Nephron (organoid): ENCODE data around the gene CDC42BPB.
A peak's percentile ranks its signal among the peaks of the same experiment; 100 is the strongest.

Source experiments
- H3K27ac Mint-ChIP-seq, 3 experiments: 2 replicates each; pipeline ENCODE4 v1.8.0; 2020; ENCODE audit warnings: mixed read lengths in 3 of 3, mild to moderate bottlenecking in 2 of 3, moderate library complexity in 1 of 3
- H3K27me3 Mint-ChIP-seq: 2 replicates; pipeline ENCODE4 v1.8.0; 2021; ENCODE audit warnings: low read depth, mild to moderate bottlenecking, moderate library complexity, mixed read lengths
- H3K36me3 Mint-ChIP-seq: 2 replicates; pipeline ENCODE4 v1.8.0; 2020; ENCODE audit warnings: low read depth, mixed read lengths
- H3K4me1 Mint-ChIP-seq: 2 replicates; pipeline ENCODE4 v1.8.0; 2020; ENCODE audit warnings: mixed read lengths
- H3K4me3 Mint-ChIP-seq, 3 experiments: 2 replicates each; pipeline ENCODE4 v1.8.0; 2020; ENCODE audit warnings: mild to moderate bottlenecking in 3 of 3, mixed read lengths in 3 of 3, moderate library complexity in 2 of 3
- H3K9me3 Mint-ChIP-seq: 2 replicates; pipeline ENCODE4 v1.8.0; 2020; ENCODE audit warnings: mixed read lengths
- TF ChIP-seq, protein P1 (sequence below), 3 experiments: fragments of 200-600 bp; sonication (generic); IDR thresholded peaks; one replicate each; pipeline ENCODE4 v1.5.0; 2021; ENCODE audit warnings: antibody characterized with exemption in 3 of 3; ENCODE audit not compliant: unreplicated experiment in 3 of 3

Gene CDC42BPB

DNA sequence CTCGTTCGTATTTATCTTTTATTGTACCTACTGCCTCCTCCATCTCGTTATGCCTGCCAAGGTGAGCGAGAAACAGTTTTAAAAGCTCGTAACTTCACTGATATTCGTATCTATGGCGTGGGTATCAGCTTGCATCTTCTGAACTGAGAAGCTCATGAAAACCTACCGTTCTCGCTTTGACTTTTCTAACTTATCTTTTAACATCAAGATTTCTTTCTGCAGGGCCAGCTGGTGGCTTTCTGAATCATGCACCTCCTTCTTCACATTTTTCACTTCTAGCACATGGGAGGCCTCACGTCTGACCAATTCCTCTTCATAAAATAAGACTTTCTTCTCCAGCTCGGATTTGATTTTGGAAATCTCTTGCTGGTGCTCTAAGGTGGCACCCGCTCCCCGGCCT, 89.0 kb downstream of the CDC42BPB start:
- H3K27ac Mint-ChIP-seq, result no peak overlapping the region
- TF ChIP-seq, protein P1, sequence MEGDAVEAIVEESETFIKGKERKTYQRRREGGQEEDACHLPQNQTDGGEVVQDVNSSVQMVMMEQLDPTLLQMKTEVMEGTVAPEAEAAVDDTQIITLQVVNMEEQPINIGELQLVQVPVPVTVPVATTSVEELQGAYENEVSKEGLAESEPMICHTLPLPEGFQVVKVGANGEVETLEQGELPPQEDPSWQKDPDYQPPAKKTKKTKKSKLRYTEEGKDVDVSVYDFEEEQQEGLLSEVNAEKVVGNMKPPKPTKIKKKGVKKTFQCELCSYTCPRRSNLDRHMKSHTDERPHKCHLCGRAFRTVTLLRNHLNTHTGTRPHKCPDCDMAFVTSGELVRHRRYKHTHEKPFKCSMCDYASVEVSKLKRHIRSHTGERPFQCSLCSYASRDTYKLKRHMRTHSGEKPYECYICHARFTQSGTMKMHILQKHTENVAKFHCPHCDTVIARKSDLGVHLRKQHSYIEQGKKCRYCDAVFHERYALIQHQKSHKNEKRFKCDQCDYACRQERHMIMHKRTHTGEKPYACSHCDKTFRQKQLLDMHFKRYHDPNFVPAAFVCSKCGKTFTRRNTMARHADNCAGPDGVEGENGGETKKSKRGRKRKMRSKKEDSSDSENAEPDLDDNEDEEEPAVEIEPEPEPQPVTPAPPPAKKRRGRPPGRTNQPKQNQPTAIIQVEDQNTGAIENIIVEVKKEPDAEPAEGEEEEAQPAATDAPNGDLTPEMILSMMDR (IDR thresholded peaks at IDR 0.05; ENCODE audit: unreplicated experiment in 3 of 3), result no peak
- no peak overlapping the region for H3K4me3 Mint-ChIP-seq
- H3K36me3 Mint-ChIP-seq, result peaks cover 71% of the 10 kb centered on the region
- no peaks in the 10 kb centered on the region for H3K27me3 Mint-ChIP-seq
- no peaks in the 10 kb centered on the region for H3K9me3 Mint-ChIP-seq
- peaks cover 5% of the 10 kb centered on the region for H3K4me1 Mint-ChIP-seq

DNA sequence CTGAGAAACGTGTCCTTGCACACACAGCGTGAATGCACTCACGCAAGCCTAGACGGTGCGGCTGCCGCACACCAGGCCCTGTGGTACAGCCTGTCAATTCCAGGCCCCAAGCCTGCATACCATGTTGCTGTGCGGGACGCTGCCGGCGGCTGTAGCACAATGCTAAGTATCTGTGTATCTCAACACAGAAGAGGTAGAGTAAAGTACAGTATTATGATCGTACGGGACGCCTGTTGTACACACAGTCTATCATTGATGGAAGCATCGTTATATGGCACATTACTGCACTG, 89.9 kb downstream of the CDC42BPB start:
- Mint-ChIP-seq H3K9me3 (no peaks in the 10 kb centered on the region), H3K36me3 (peaks cover 73% of the 10 kb centered on the region), H3K27me3 (no peaks in the 10 kb centered on the region), H3K4me3 (no peak overlapping the region), H3K27ac (peak overlapping the region in 1 of 3 experiments; percentile 33), H3K4me1 (peaks cover 5% of the 10 kb centered on the region)
- TF ChIP-seq, protein P1 (IDR thresholded peaks at IDR 0.05; ENCODE audit: unreplicated experiment in 3 of 3), result no peak

DNA sequence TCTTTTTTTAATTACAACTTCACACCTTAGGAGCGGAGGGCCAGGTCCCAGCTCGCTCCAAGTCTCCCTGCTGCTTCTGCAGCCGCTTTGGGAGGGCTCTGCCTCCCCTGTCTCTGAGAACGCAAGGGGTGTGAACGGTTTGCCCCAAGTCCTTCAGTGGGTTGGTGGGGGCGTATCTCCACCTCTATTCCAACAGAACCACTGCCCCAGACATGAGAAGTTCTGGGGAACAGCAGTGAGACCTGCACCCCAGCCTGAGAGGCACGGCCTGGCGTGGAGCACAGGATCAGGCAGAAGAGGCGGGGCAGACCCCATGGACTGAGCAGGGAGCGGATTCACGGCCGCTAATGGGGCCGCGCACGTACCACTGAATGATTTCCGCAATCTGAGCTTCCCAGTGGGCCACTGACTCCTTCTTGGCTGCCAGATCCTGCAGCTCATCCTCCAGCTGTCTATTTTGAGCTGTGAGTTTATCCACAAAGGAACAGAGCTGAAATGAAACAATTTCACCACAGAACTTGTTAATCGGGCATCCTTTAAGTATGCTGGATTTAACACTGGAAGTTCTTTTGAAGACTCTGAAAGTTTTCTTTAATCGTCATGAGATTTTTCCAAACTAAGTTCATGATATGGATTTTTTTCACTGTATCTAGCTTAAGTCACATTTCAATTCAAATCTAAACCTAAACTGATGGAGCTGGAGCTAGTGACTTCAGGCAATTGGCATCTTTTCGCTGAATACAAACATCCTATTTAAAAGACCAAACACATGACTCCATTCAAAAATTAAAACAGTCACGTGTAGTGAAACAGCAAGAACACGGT, 90.5 kb downstream of the CDC42BPB start:
- peaks cover 5% of the 10 kb centered on the region for H3K4me1 Mint-ChIP-seq
- TF ChIP-seq, protein P1 (IDR thresholded peaks at IDR 0.05; ENCODE audit: unreplicated experiment in 3 of 3), result no peak
- peaks cover 77% of the 10 kb centered on the region for H3K36me3 Mint-ChIP-seq
- H3K27me3 Mint-ChIP-seq, result no peaks in the 10 kb centered on the region
- H3K27ac Mint-ChIP-seq, result peak overlapping the region in 1 of 3 experiments; percentile 33
- H3K4me3 Mint-ChIP-seq, result no peak overlapping the region
- H3K9me3 Mint-ChIP-seq, result no peaks in the 10 kb centered on the region

DNA sequence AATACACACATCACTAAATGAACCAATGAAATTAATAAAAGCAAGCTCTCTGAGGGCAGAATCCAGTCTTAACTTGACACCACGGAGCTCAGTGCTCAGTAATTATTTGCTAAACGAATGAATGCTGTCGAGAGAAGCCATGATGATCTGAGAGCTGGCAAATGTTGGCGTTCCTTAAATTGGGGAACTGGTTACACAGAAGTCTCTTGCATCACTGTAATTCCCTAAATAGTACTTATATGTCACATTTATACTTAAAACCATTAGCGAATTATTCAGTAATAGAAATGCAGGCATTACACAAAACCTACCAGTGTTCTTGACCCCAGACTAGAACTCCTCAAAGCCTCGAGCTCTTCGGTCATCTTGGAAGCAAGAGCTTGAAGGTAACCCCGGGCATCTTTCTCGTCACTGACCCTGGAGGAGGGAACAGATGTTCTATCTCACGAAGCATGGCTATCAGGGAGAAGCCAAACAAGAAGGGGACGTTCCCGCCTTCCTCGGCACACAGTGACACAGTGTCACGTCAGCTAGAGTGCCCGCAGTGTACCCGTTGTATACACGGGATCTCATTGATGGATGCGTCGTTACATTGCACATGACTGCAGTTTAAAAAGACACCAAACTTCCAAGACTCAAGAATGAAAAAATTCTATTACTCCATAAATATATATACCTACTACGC, 91.2 kb downstream of the CDC42BPB start:
- TF ChIP-seq, protein P1 (IDR thresholded peaks at IDR 0.05; ENCODE audit: unreplicated experiment in 3 of 3), result no peak
- Mint-ChIP-seq H3K27ac (no peak overlapping the region), H3K36me3 (peaks cover 72% of the 10 kb centered on the region), H3K4me3 (no peak overlapping the region), H3K4me1 (peaks cover 5% of the 10 kb centered on the region), H3K9me3 (no peaks in the 10 kb centered on the region), H3K27me3 (no peaks in the 10 kb centered on the region)

DNA sequence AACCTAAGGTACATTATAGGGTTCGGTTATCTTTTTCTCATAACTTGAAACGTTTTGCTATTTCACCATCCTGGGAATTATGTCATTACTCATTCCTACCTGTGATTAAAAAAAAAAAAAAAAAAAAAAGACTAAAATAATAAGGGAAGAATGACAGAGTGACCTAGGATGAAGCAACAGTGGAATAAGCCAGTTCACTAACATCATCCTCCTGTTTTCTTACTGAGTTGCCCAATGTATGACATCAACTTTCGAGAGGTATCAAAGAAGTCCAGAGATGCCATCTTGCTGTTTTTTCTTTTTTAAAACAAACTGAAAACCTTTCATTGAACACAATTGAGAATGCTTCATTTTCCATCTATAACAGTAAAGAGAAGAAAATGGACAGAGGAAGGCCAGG, 92.1 kb downstream of the CDC42BPB start:
- Mint-ChIP-seq H3K9me3 (no peaks in the 10 kb centered on the region), H3K4me3 (no peak overlapping the region), H3K36me3 (peaks cover 66% of the 10 kb centered on the region), H3K27me3 (no peaks in the 10 kb centered on the region), H3K4me1 (peaks cover 5% of the 10 kb centered on the region), H3K27ac (no peak overlapping the region)
- TF ChIP-seq, protein P1 (IDR thresholded peaks at IDR 0.05; ENCODE audit: unreplicated experiment in 3 of 3), result no peak
